ENCODE results near the gene NPLOC4. TPM values are rescaled to one million over a fixed set of nuclear protein-coding genes. Genes with fewer than 3 reads are reported as not detected.

NPLOC4 gene
- total RNA-seq, 1 experiment from 2014 or later: 208 TPM

- no TSS peak for BruUV-seq (replicated peaks)
These were observed 20.0 kb downstream of the NPLOC4 start for GRCh38 chr17:81616877-81617276.

GRCh38 chr17:81615401-81615930, 21.4 kb downstream of the NPLOC4 start:
- no peaks in the 10 kb centered on the region for H3K9me2 ChIP-seq (ENCODE audit: insufficient read depth)
- no peak overlapping the region for H3K27ac ChIP-seq
- ChIA-PET POLR2A (ENCODE audit: unreplicated experiment) (no interaction called here), CTCF (no interaction called here)
- no peaks in the 10 kb centered on the region for H3K9me3 ChIP-seq (ENCODE audit: insufficient read depth, low read depth)
- DNase-seq: no peak
- H4K20me1 ChIP-seq (ENCODE audit: insufficient read depth): peaks cover 16% of the 10 kb centered on the region
- no peaks in the 10 kb centered on the region for H3F3A ChIP-seq (ENCODE audit: insufficient read depth, low read depth)
- H2AFZ ChIP-seq: no peak overlapping the region
- TF ChIP-seq CTCF (conservative IDR thresholded peaks at IDR 0.05) (no peak), EZH2 (IDR thresholded peaks at IDR 0.05; ENCODE audit: low read depth) (no peak)
- no TSS peak for BruUV-seq (replicated peaks)
- H3K4me1 ChIP-seq (replicated peaks; ENCODE audit: insufficient read depth): no peaks in the 10 kb centered on the region
- no peak overlapping the region for H3K4me3 ChIP-seq
- intact Hi-C loops (cut with micrococcal nuclease; ENCODE audit: unreplicated experiment): no loop called here
- peaks cover 11% of the 10 kb centered on the region; the same call in 1 of the 2 replicates for H3K79me2 ChIP-seq (ENCODE audit: low read depth)
- no peaks in the 10 kb centered on the region for H3K27me3 ChIP-seq (ENCODE audit: insufficient read depth, low read depth)
- no peak overlapping the region for H3K4me2 ChIP-seq
- H3K36me3 ChIP-seq (ENCODE audit: low read depth): no peaks in the 10 kb centered on the region

More at GRCh38 chr17:81616877-81617276, 20.0 kb downstream of the NPLOC4 start:
- Histone ChIP-seq H3K9me2 (ENCODE audit: insufficient read depth) (no peaks in the 10 kb centered on the region), H3K79me2 (ENCODE audit: low read depth) (peaks cover 11% of the 10 kb centered on the region; the same call in 1 of the 2 replicates), H3K27ac (no peak overlapping the region), H3K4me1 (replicated peaks; ENCODE audit: insufficient read depth) (no peaks in the 10 kb centered on the region), H3K36me3 (ENCODE audit: low read depth) (no peaks in the 10 kb centered on the region; the same call in 1 of the 2 replicates), H2AFZ (no peak overlapping the region), H3F3A (ENCODE audit: insufficient read depth, low read depth) (no peaks in the 10 kb centered on the region), H4K20me1 (ENCODE audit: insufficient read depth) (peaks cover 16% of the 10 kb centered on the region), H3K4me2 (no peak overlapping the region), H3K27me3 (ENCODE audit: insufficient read depth, low read depth) (no peaks in the 10 kb centered on the region), H3K4me3 (no peak overlapping the region), H3K9me3 (ENCODE audit: insufficient read depth, low read depth) (no peaks in the 10 kb centered on the region)
- DNase-seq: no peak
- ChIA-PET CTCF (no interaction called here), POLR2A (ENCODE audit: unreplicated experiment) (no interaction called here)
- intact Hi-C loops (cut with micrococcal nuclease; ENCODE audit: unreplicated experiment): no loop called here
- no peak for TF ChIP-seq EZH2 (IDR thresholded peaks at IDR 0.05; ENCODE audit: low read depth)
- no peak for TF ChIP-seq CTCF (conservative IDR thresholded peaks at IDR 0.05)

- no peak for DNase-seq
- BruUV-seq (replicated peaks): no TSS peak
- Histone ChIP-seq H3F3A (ENCODE audit: insufficient read depth, low read depth) (no peaks in the 10 kb centered on the region), H3K79me2 (ENCODE audit: low read depth) (peaks cover 11% of the 10 kb centered on the region; the same call in 1 of the 2 replicates), H3K9me3 (ENCODE audit: insufficient read depth, low read depth) (no peaks in the 10 kb centered on the region), H3K9me2 (ENCODE audit: insufficient read depth) (no peaks in the 10 kb centered on the region), H3K4me1 (replicated peaks; ENCODE audit: insufficient read depth) (no peaks in the 10 kb centered on the region), H3K27ac (no peak overlapping the region), H2AFZ (no peak overlapping the region), H3K4me2 (no peak overlapping the region), H3K27me3 (ENCODE audit: insufficient read depth, low read depth) (no peaks in the 10 kb centered on the region), H4K20me1 (ENCODE audit: insufficient read depth) (peaks cover 23% of the 10 kb centered on the region), H3K36me3 (ENCODE audit: low read depth) (no peaks in the 10 kb centered on the region), H3K4me3 (no peak overlapping the region)
- intact Hi-C loops (cut with micrococcal nuclease; ENCODE audit: unreplicated experiment): no loop called here
- CTCF ChIA-PET: interaction anchor here (0.7 kb wide), 1 partner anchor 739 kb away, joined by 6 read pairs; no protein-coding TSS in a partner anchor
- POLR2A ChIA-PET (ENCODE audit: unreplicated experiment): interaction anchor here (0.6 kb wide), 1 partner anchor 181 kb away, joined by 9 read pairs; no protein-coding TSS in a partner anchor
- no peak for TF ChIP-seq EZH2 (IDR thresholded peaks at IDR 0.05; ENCODE audit: low read depth)
- no peak for TF ChIP-seq CTCF (conservative IDR thresholded peaks at IDR 0.05)
These were observed 24.5 kb downstream of the NPLOC4 start for GRCh38 chr17:81612172-81612970.
